GM12874 (cell line): ENCODE results near the gene STK38L.

Experiments
- CTCF ChIP-seq: IDR thresholded peaks from 2 replicates; pipeline ENCODE4 v1.5.1; 2011; ENCODE audit warnings: low read depth, mild to moderate bottlenecking, control low read depth, low read length, moderate library complexity; ENCODE audit not compliant: insufficient read depth

Gene STK38L

GRCh38 chr12:27282754-27283153 is 38.7 kb downstream of the STK38L start:
- TF ChIP-seq CTCF: no peak

GRCh38 chr12:27284021-27284420 is 39.9 kb downstream of the STK38L start:
- TF ChIP-seq CTCF: no peak

- no peak for TF ChIP-seq CTCF
Measured at GRCh38 chr12:27284751-27285150, 40.7 kb downstream of the STK38L start.

GRCh38 chr12:27285403-27285802 is 41.3 kb downstream of the STK38L start:
- TF ChIP-seq CTCF: no peak

GRCh38 chr12:27289414-27289813 is 45.3 kb downstream of the STK38L start:
- no peak for TF ChIP-seq CTCF

GRCh38 chr12:27290501-27291168 is 46.5 kb downstream of the STK38L start:
- no peak for TF ChIP-seq CTCF

- no peak for TF ChIP-seq CTCF
Measured at GRCh38 chr12:27291862-27292261, 47.8 kb downstream of the STK38L start.
